Neural cell (in vitro differentiated cells): Measurements from ENCODE around the gene DLL1. TPM values are rescaled to one million over a fixed set of nuclear protein-coding genes. Genes with fewer than 3 reads are reported as not detected.

Source experiments
- H2AFZ ChIP-seq: fragments of 200-600, 300-800 bp; sonication (generic), shearing (Covaris generic); 2 replicates; pipeline ENCODE4 v1.6.0; 2014; ENCODE audit warnings: low read depth, mild to moderate bottlenecking, antibody characterized with exemption, low read length, moderate library complexity
- H3F3A ChIP-seq: fragments of 200-600 bp; shearing (Covaris generic); 2 replicates; pipeline ENCODE4 v1.6.1; 2016; ENCODE audit warnings: mild to moderate bottlenecking, moderate library complexity, mixed read lengths, antibody characterized with exemption, low read length; ENCODE audit not compliant: insufficient read depth, poor library complexity, severe bottlenecking
- H3K27ac ChIP-seq: fragments of 200-600, 300-800 bp; sonication (generic), shearing (Covaris generic); 2 replicates; pipeline ENCODE4 v1.5.1; 2014; ENCODE audit warnings: mild to moderate bottlenecking, low read length, moderate library complexity
- H3K27me3 ChIP-seq: fragments of 300-800, 200-600 bp; sonication (generic), shearing (Covaris generic); 2 replicates; pipeline ENCODE4 v1.6.0; 2014; ENCODE audit warnings: mild to moderate bottlenecking, low read depth, low read length, moderate library complexity; ENCODE audit not compliant: insufficient read depth
- H3K36me3 ChIP-seq: fragments of 300-800, 200-600 bp; sonication (generic), shearing (Covaris generic); 2 replicates; pipeline ENCODE4 v1.5.1; 2014; ENCODE audit warnings: mild to moderate bottlenecking, antibody characterized with exemption, low read length, moderate library complexity; ENCODE audit not compliant: insufficient read depth
- H3K4me2 ChIP-seq: fragments of 300-800, 200-600 bp; sonication (generic), shearing (Covaris generic); 2 replicates; pipeline ENCODE4 v1.6.0; 2014; ENCODE audit warnings: mild to moderate bottlenecking, low read length
- H3K4me3 ChIP-seq: fragments of 300-800, 200-600 bp; sonication (generic), shearing (Covaris generic); 2 replicates; pipeline ENCODE4 v1.5.1; 2014; ENCODE audit warnings: mild to moderate bottlenecking, low read length, moderate library complexity
- H3K79me2 ChIP-seq: fragments of 200-600 bp; shearing (Covaris generic); replicated peaks from 2 replicates; pipeline ENCODE4 v1.6.0; 2014; ENCODE audit warnings: mild to moderate bottlenecking, low read length, moderate library complexity; ENCODE audit not compliant: insufficient read depth
- H3K9ac ChIP-seq: fragments of 300-800, 200-600 bp; sonication (generic), shearing (Covaris generic); 2 replicates; pipeline ENCODE4 v1.6.1; 2016; ENCODE audit warnings: mild to moderate bottlenecking, low read length, mixed read lengths
- H3K9me2 ChIP-seq: fragments of 200-600 bp; shearing (Covaris generic); 2 replicates; pipeline ENCODE4 v1.6.1; 2016; ENCODE audit warnings: mild to moderate bottlenecking, low read length, mixed read lengths; ENCODE audit not compliant: insufficient read depth
- H3K9me3 ChIP-seq: fragments of 200-600, 300-800 bp; sonication (generic), shearing (Covaris generic); 2 replicates; pipeline ENCODE4 v1.6.1; 2016; ENCODE audit warnings: mild to moderate bottlenecking, mixed run types, low read length, moderate library complexity, mixed read lengths
- H4K20me1 ChIP-seq: fragments of 200-600 bp; shearing (Covaris generic); 2 replicates; pipeline ENCODE4 v1.6.1; 2016; ENCODE audit warnings: mild to moderate bottlenecking, mixed run types; ENCODE audit not compliant: insufficient read depth
- EP300 ChIP-seq: fragments of 450-650 bp; conservative IDR thresholded peaks from 2 replicates; pipeline ENCODE4 v1.6.1; 2014; ENCODE audit warnings: antibody characterized with exemption, mild to moderate bottlenecking, moderate library complexity; ENCODE audit not compliant: poor library complexity, severe bottlenecking
- EZH2 ChIP-seq: fragments of 200-600, 300-800 bp; shearing (Covaris generic), sonication (generic); IDR thresholded peaks from 2 replicates; pipeline ENCODE4 v1.6.1; 2014; ENCODE audit warnings: antibody characterized with exemption, low read length, borderline replicate concordance, mild to moderate bottlenecking; ENCODE audit not compliant: insufficient read depth, poor library complexity, severe bottlenecking
- MXI1 ChIP-seq: fragments of 450-650 bp; conservative IDR thresholded peaks from 2 replicates; pipeline ENCODE4 v1.6.1; 2014; ENCODE audit warnings: antibody characterized with exemption, mild to moderate bottlenecking; ENCODE audit not compliant: poor library complexity, severe bottlenecking
- POLR2AphosphoS5 ChIP-seq: IDR thresholded peaks from 2 replicates; pipeline ENCODE4 v1.6.1; 2012
- RAD21 ChIP-seq: fragments of 450-650 bp; conservative IDR thresholded peaks from 2 replicates; pipeline ENCODE4 v1.6.1; 2014; ENCODE audit warnings: antibody characterized with exemption, mild to moderate bottlenecking, moderate library complexity
- REST ChIP-seq: IDR thresholded peaks from 2 replicates; pipeline ENCODE4 v1.6.1; 2012; ENCODE audit warnings: borderline replicate concordance
- SMC3 ChIP-seq: fragments of 450-650 bp; conservative IDR thresholded peaks from 2 replicates; pipeline ENCODE4 v1.6.1; 2014; ENCODE audit warnings: antibody characterized with exemption, mild to moderate bottlenecking, moderate library complexity; ENCODE audit not compliant: poor library complexity
- TAF1 ChIP-seq: IDR thresholded peaks from 2 replicates; pipeline ENCODE4 v1.6.1; 2012; ENCODE audit warnings: low read depth
- polyA plus RNA-seq: library from polyadenylated mRNA; depleted of rRNA; stranded (reverse); fragments of >200 nt; gene quantifications from 2 replicates; pipeline ENCODE4 v1.2.3, GENCODE V29; 2014
- TF ChIP-seq, protein P1 (sequence below): fragments of 450-650 bp; IDR thresholded peaks from 2 replicates; pipeline ENCODE4 v1.5.1; 2014; ENCODE audit warnings: antibody characterized with exemption, mild to moderate bottlenecking, moderate library complexity; ENCODE audit not compliant: poor library complexity, severe bottlenecking

The DLL1 gene
- polyA plus RNA-seq, 1 donor from 2014 or later: 26.1 TPM

- Histone ChIP-seq H3K27ac (no peak overlapping the region), H3K4me3 (no peak overlapping the region)
- no peak for TF ChIP-seq SMC3
- TF ChIP-seq EP300: no peak
- no peak for TF ChIP-seq POLR2AphosphoS5
- TF ChIP-seq TAF1: no peak
- TF ChIP-seq EZH2: no peak
- TF ChIP-seq REST: no peak
- no peak for TF ChIP-seq MXI1
- TF ChIP-seq, protein P1, sequence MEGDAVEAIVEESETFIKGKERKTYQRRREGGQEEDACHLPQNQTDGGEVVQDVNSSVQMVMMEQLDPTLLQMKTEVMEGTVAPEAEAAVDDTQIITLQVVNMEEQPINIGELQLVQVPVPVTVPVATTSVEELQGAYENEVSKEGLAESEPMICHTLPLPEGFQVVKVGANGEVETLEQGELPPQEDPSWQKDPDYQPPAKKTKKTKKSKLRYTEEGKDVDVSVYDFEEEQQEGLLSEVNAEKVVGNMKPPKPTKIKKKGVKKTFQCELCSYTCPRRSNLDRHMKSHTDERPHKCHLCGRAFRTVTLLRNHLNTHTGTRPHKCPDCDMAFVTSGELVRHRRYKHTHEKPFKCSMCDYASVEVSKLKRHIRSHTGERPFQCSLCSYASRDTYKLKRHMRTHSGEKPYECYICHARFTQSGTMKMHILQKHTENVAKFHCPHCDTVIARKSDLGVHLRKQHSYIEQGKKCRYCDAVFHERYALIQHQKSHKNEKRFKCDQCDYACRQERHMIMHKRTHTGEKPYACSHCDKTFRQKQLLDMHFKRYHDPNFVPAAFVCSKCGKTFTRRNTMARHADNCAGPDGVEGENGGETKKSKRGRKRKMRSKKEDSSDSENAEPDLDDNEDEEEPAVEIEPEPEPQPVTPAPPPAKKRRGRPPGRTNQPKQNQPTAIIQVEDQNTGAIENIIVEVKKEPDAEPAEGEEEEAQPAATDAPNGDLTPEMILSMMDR: no peak
These were observed 23.2 kb downstream of the DLL1 start for GRCh38 chr6:170267688-170268087.

GRCh38 chr6:170266061-170266825 lies 24.6 kb downstream of the DLL1 start:
- no peaks in the 10 kb centered on the region for H3K9me2 ChIP-seq
- H4K20me1 ChIP-seq: no peaks in the 10 kb centered on the region
- no peaks in the 10 kb centered on the region for H3K79me2 ChIP-seq
- H3K4me2 ChIP-seq: no peak overlapping the region
- H3K27ac ChIP-seq: no peak overlapping the region
- TF ChIP-seq POLR2AphosphoS5: no peak
- no peak for TF ChIP-seq TAF1
- no peak for TF ChIP-seq REST
- no peak for TF ChIP-seq SMC3
- TF ChIP-seq EP300: no peak
- TF ChIP-seq RAD21: no peak
- TF ChIP-seq, protein P1: no peak
- no peak for TF ChIP-seq MXI1
- no peak for TF ChIP-seq EZH2
- H3K9me3 ChIP-seq: no peaks in the 10 kb centered on the region
- H2AFZ ChIP-seq: no peak overlapping the region
- H3K27me3 ChIP-seq: no peaks in the 10 kb centered on the region
- H3F3A ChIP-seq: no peaks in the 10 kb centered on the region
- H3K4me3 ChIP-seq: no peak overlapping the region
- H3K36me3 ChIP-seq: no peaks in the 10 kb centered on the region
- no peak overlapping the region for H3K9ac ChIP-seq

More at GRCh38 chr6:170267688-170268087, 23.2 kb downstream of the DLL1 start:
- no peaks in the 10 kb centered on the region for H3F3A ChIP-seq
- no peaks in the 10 kb centered on the region for H4K20me1 ChIP-seq
- H3K9ac ChIP-seq: no peak overlapping the region
- H3K9me3 ChIP-seq: no peaks in the 10 kb centered on the region
- H2AFZ ChIP-seq: no peak overlapping the region
- no peaks in the 10 kb centered on the region for H3K36me3 ChIP-seq
- no peaks in the 10 kb centered on the region for H3K79me2 ChIP-seq
- no peaks in the 10 kb centered on the region for H3K9me2 ChIP-seq
- no peak overlapping the region for H3K4me2 ChIP-seq
- H3K27me3 ChIP-seq: no peaks in the 10 kb centered on the region
